ENCODE results near the gene METTL13.
"Not testable (repeated sequence)": the region's sequence is repeated elsewhere in the genome, so short reads cannot be mapped to it uniquely, and the experiment has no call there.

Gene METTL13

DNA sequence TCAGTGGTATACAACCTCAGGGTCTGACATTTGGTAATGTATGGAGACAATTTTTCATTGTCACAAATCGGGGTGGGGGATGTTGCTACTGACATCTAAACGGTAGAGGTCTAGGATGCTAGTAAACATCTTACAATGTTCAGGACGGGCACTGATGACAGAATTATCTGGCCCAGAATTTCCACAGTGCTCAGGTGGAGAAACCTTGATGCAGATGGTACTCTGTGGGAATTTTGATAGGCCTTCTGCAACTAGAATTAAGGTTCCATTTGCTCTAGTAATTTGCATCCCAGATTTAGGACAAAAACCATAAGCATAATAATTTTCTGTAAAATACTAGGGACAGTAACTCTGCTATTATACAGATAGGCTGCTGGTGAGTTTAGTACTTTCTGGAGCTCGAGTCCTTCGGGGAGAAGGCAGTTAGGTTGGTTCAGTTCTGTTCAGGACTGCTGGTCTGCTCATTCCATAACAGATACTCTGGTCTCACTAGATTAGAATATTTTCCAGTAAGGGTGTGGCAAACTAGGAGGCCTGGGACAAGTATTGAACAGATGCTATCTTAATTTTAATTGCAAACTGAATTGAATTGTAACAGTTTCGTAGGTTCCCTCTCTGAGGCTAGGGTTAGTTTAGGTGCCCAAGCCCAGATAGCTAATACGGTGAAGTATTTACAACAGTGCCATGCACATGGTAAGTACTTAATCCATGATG, 11.4 kb downstream of the METTL13 start:
- Histone ChIP-seq H3K27me3 (ENCODE audit: insufficient read depth, low read length) (no peaks in the 10 kb centered on the region), H3K36me3 (ENCODE audit: insufficient read depth, low read length) (peaks cover 100% of the 10 kb centered on the region), H3K9ac (ENCODE audit: low read depth, low read length) (no peak overlapping the region), H3K27ac (ENCODE audit: low read depth, low read length) (no peak overlapping the region), H3K4me1 (ENCODE audit: insufficient read depth, low read length) (no peaks in the 10 kb centered on the region), H3K4me3 (ENCODE audit: low read length) (no peak overlapping the region), H3K9me3 (ENCODE audit: insufficient read depth, low read depth, low read length) (no peaks in the 10 kb centered on the region)
- WGBS: 96% methylated on average over 7 of the region's 7 CpGs

DNA sequence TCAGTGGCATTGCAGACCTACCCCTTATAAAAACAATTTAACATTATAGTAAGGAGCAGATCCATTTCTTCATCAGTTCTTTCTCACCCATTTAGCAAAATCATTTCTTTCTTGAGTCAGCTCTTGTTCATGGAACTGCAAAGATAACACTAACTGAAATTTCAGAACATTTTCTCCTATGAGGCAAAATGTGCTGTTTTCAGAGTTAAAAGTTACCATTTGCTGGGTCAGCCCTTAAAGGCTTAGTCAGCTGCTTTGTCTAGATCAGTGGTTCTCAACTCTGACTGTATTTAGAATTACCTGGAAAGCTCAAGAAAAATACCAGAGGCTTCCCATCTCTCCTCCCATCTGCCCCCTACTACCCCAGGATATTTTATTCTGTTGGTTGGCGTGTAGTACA, 12.2 kb downstream of the METTL13 start:
- Histone ChIP-seq H3K36me3 (ENCODE audit: insufficient read depth, low read length) (peaks cover 96% of the 10 kb centered on the region), H3K9me3 (ENCODE audit: insufficient read depth, low read depth, low read length) (no peaks in the 10 kb centered on the region), H3K4me1 (ENCODE audit: insufficient read depth, low read length) (no peaks in the 10 kb centered on the region), H3K9ac (ENCODE audit: low read depth, low read length) (no peak overlapping the region), H3K27ac (ENCODE audit: low read depth, low read length) (no peak overlapping the region), H3K27me3 (ENCODE audit: insufficient read depth, low read length) (no peaks in the 10 kb centered on the region), H3K4me3 (ENCODE audit: low read length) (no peak overlapping the region)
- WGBS: 96% methylated on average over 1 of the region's 1 CpG

DNA sequence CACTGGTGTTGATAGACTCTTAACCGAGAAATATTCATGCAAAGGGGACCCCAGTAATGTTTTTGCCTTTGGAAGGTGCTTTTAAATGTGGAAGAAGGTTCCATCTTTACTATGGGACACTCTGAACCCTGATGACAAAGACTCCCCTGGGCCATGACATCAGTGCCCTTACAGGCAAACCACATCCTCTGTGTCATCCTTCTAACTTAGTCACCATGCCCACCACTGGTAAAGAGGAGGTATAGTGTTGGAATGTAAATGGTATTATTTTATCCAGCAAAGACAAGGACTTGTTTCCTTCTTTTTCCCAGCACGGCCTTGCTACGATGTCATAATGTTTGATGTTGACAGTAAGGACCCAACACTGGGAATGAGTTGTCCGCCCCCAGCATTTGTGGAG, 12.6 kb downstream of the METTL13 start:
- WGBS: 72% methylated on average over 4 of the region's 4 CpGs
- no peaks in the 10 kb centered on the region for H3K9me3 ChIP-seq (ENCODE audit: insufficient read depth, low read depth, low read length)
- no peak overlapping the region for H3K9ac ChIP-seq (ENCODE audit: low read depth, low read length)
- H3K36me3 ChIP-seq (ENCODE audit: insufficient read depth, low read length): peaks cover 91% of the 10 kb centered on the region
- no peaks in the 10 kb centered on the region for H3K27me3 ChIP-seq (ENCODE audit: insufficient read depth, low read length)
- no peak overlapping the region for H3K4me3 ChIP-seq (ENCODE audit: low read length)
- H3K4me1 ChIP-seq (ENCODE audit: insufficient read depth, low read length): no peaks in the 10 kb centered on the region
- H3K27ac ChIP-seq (ENCODE audit: low read depth, low read length): no peak overlapping the region

DNA sequence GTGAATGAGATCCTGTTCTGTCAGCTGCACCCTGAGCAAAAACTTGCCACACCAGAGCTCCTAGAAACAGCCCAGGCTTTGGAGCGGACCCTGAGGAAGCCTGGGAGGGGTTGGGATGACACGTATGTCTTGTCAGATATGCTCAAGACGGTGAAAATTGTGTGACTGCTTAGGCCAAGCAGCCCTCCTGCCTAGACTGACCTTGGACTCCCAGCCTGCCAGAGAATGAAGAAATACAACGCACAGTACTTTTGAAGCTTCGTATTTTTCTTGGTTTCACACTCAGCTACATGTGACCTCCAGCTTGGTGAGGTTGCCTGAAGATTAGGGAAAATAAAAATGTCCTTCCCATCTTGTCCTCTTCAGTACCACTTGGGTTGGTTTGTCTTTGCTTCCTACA, 15.1 kb downstream of the METTL13 start:
- Histone ChIP-seq H3K27me3 (ENCODE audit: insufficient read depth, low read length) (no peaks in the 10 kb centered on the region), H3K4me3 (ENCODE audit: low read length) (no peak overlapping the region), H3K4me1 (ENCODE audit: insufficient read depth, low read length) (peaks cover under 1% of the 10 kb centered on the region; the same call in 1 of the 2 replicates), H3K36me3 (ENCODE audit: insufficient read depth, low read length) (peaks cover 66% of the 10 kb centered on the region), H3K27ac (ENCODE audit: low read depth, low read length) (no peak overlapping the region), H3K9ac (ENCODE audit: low read depth, low read length) (no peak overlapping the region), H3K9me3 (ENCODE audit: insufficient read depth, low read depth, low read length) (no peaks in the 10 kb centered on the region)
- 95% methylated on average over 5 of the region's 5 CpGs for WGBS

DNA sequence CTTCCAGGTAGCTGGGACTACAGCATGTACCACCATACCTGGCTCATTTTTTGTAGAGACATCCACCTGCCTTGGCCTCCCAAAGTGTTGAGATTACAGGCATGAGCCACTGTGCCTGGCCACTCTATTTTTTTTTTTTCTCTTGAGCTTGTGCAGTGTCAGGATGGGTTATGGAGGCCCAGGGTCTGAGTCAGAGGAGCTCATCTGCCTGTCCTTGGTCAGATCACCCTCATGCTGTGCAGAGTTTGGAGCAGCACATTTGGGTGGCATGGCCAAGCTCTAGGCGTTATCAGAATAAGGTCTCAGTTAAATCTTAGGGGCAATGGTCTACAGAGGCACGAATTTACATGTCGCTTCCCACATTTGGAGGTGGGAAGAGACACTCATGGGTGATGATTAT, 16.9 kb downstream of the METTL13 start:
- no peaks in the 10 kb centered on the region for H3K27me3 ChIP-seq (ENCODE audit: insufficient read depth, low read length)
- H3K4me3 ChIP-seq (ENCODE audit: low read length): no peak overlapping the region
- 91% methylated on average over 3 of the region's 3 CpGs for WGBS
- H3K36me3 ChIP-seq (ENCODE audit: insufficient read depth, low read length): peaks cover 49% of the 10 kb centered on the region
- H3K4me1 ChIP-seq (ENCODE audit: insufficient read depth, low read length): peaks cover 11% of the 10 kb centered on the region; the same call in 1 of the 2 replicates
- H3K27ac ChIP-seq (ENCODE audit: low read depth, low read length): no peak overlapping the region
- no peaks in the 10 kb centered on the region for H3K9me3 ChIP-seq (ENCODE audit: insufficient read depth, low read depth, low read length)
- H3K9ac ChIP-seq (ENCODE audit: low read depth, low read length): no peak overlapping the region

DNA sequence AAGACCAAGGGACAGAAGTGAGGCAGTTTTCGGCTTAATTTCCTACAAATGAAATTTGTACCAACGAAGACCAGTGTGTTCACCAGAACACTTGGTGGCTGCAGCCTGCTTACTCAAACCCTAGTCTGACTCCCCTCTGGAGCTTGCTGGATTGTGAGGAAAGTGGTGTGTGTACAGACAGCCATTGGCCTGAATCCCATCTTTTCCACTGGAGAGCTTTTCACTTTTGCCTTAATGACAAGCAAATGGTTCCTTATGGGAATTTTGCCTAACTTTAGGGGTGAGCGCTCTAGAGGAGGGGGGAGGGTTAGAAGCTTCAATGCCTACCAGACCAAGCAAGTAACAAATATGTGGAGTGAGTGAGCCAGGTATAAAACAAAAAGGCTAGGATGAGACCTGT, 17.3 kb downstream of the METTL13 start:
- no peak overlapping the region for H3K9ac ChIP-seq (ENCODE audit: low read depth, low read length)
- no peaks in the 10 kb centered on the region for H3K9me3 ChIP-seq (ENCODE audit: insufficient read depth, low read depth, low read length)
- H3K4me1 ChIP-seq (ENCODE audit: insufficient read depth, low read length): peaks cover 11% of the 10 kb centered on the region; the same call in 1 of the 2 replicates
- peaks cover 44% of the 10 kb centered on the region for H3K36me3 ChIP-seq (ENCODE audit: insufficient read depth, low read length)
- no peak overlapping the region for H3K4me3 ChIP-seq (ENCODE audit: low read length)
- no peak overlapping the region for H3K27ac ChIP-seq (ENCODE audit: low read depth, low read length)
- WGBS: 96% methylated on average over 3 of the region's 3 CpGs
- H3K27me3 ChIP-seq (ENCODE audit: insufficient read depth, low read length): no peaks in the 10 kb centered on the region

DNA sequence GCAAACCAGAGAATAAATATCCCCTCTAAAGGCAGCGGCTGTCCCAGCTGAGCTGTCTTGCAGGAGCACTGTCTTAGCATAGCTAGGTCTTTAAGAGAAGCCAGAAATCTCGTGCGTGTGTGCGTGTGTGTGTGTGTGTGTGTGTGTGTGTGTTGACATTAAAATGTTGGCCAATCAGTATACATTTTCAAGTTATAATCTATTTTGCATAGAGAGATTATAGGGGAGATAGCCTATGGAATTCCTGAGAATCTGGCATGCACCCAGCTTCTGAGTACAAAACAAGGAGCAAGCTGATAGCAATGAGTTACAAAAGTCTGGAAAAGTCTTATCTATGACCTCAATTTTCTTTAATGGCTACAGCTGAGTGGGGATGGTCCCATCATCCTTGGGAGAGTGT, 17.7 kb downstream of the METTL13 start:
- 69% methylated on average over 4 of the region's 4 CpGs for WGBS
- Histone ChIP-seq H3K36me3 (ENCODE audit: insufficient read depth, low read length) (peaks cover 40% of the 10 kb centered on the region), H3K27me3 (ENCODE audit: insufficient read depth, low read length) (no peaks in the 10 kb centered on the region), H3K27ac (ENCODE audit: low read depth, low read length) (no peak overlapping the region), H3K9ac (ENCODE audit: low read depth, low read length) (no peak overlapping the region), H3K4me1 (ENCODE audit: insufficient read depth, low read length) (peaks cover 11% of the 10 kb centered on the region; the same call in 1 of the 2 replicates), H3K4me3 (ENCODE audit: low read length) (no peak overlapping the region), H3K9me3 (ENCODE audit: insufficient read depth, low read depth, low read length) (no peaks in the 10 kb centered on the region)

DNA sequence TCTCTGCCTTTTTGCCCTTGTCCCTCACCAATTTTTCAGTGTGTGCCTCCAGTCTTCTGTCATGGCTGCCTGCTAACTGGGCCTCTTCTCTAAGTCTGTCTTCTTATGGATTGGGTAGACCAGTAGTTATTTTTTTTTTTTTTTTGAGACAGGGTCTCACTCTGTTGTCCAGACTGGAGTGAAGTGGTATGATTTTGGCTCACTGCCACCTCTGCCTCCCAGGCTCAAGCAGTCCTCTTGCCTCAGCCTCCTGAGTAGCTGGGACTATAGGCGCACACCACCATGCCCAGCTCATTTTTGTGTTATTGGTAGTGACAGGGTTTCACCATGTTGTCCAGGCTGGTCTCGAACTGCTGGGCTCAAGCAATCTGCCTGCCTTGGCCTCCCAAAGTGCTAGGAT, 18.2 kb downstream of the METTL13 start:
- not testable (repeated sequence) for H3K9me3 ChIP-seq (ENCODE audit: insufficient read depth, low read depth, low read length); H3K4me3 ChIP-seq (ENCODE audit: low read length); H3K27ac ChIP-seq (ENCODE audit: low read depth, low read length); H3K27me3 ChIP-seq (ENCODE audit: insufficient read depth, low read length); H3K9ac ChIP-seq (ENCODE audit: low read depth, low read length)
- Histone ChIP-seq H3K36me3 (ENCODE audit: insufficient read depth, low read length) (peaks cover 35% of the 10 kb centered on the region), H3K4me1 (ENCODE audit: insufficient read depth, low read length) (peaks cover 11% of the 10 kb centered on the region; the same call in 1 of the 2 replicates)
- WGBS: 89% methylated on average over 2 of the region's 2 CpGs

DNA sequence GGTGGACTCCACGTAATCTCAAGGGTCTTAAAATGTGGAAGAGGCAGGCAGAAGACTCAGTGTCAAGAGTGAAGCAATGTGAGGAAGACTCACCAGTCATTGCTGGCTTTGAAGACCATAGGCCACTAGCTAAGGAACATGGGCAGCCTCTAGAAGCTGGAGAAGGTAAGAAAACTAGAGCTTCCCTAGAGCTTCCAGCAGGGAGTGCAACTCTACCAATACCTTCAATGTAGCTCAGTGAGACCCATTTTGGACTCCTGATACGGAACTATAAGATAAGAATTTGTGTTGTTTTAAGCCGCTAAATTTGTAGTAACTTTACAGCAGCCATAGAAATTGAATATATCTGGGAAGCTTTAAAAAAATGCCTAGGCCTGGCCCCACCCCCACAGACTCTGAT, 18.9 kb downstream of the METTL13 start:
- H3K4me1 ChIP-seq (ENCODE audit: insufficient read depth, low read length): peaks cover 11% of the 10 kb centered on the region; the same call in 1 of the 2 replicates
- peaks cover 29% of the 10 kb centered on the region for H3K36me3 ChIP-seq (ENCODE audit: insufficient read depth, low read length)
- no peak overlapping the region for H3K27ac ChIP-seq (ENCODE audit: low read depth, low read length)
- H3K27me3 ChIP-seq (ENCODE audit: insufficient read depth, low read length): no peaks in the 10 kb centered on the region
- no peak overlapping the region for H3K4me3 ChIP-seq (ENCODE audit: low read length)
- no peaks in the 10 kb centered on the region for H3K9me3 ChIP-seq (ENCODE audit: insufficient read depth, low read depth, low read length)
- WGBS: 97% methylated on average over 3 of the region's 3 CpGs
- H3K9ac ChIP-seq (ENCODE audit: low read depth, low read length): no peak overlapping the region

DNA sequence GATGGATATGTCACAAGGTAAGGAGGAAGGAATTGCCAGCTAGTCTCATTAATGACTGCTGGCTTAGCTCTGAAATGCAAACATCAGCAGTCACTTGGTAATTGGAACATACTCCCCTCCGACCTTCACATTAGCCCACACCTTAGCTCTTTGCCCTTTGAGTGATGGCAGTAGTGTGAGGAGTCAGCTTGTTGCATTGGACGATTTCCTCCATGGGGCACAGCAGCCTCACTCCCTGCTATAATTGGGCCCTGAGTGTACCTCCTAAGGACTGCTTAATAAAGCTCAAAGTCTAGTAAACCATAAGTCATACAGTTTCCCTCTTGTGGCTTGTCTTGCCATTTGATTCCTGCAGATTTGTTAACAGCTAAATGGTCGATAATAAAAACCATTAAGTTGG, 19.4 kb downstream of the METTL13 start:
- no peak overlapping the region for H3K4me3 ChIP-seq (ENCODE audit: low read length)
- WGBS: 88% methylated on average over 1 of the region's 3 CpGs
- no peaks in the 10 kb centered on the region for H3K9me3 ChIP-seq (ENCODE audit: insufficient read depth, low read depth, low read length)

DNA sequence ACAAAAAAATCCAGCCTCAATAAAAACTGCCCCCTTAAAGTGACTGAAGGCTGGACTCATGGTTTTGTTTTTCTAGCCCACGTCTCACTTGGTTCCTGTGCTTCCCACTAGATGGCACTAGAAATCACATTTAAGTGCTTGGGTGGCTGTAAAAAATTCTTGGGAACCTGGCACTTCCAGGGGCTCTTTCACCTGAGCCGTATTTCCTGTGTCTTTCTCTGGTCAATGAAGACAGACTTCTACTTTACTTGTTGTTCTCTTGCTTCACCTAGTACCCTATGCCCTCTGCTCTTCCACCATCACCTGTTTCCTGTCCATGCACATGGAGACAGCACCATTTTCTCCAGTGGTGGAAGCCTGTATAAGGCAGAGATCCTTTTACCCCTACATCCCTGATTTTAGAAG, 20.0 kb downstream of the METTL13 start:
- Histone ChIP-seq H3K27ac (ENCODE audit: low read depth, low read length) (no peak overlapping the region), H3K9me3 (ENCODE audit: insufficient read depth, low read depth, low read length) (no peaks in the 10 kb centered on the region), H3K9ac (ENCODE audit: low read depth, low read length) (no peak overlapping the region), H3K4me1 (ENCODE audit: insufficient read depth, low read length) (peaks cover 11% of the 10 kb centered on the region; the same call in 1 of the 2 replicates), H3K4me3 (ENCODE audit: low read length) (no peak overlapping the region), H3K36me3 (ENCODE audit: insufficient read depth, low read length) (peaks cover 17% of the 10 kb centered on the region), H3K27me3 (ENCODE audit: insufficient read depth, low read length) (no peaks in the 10 kb centered on the region)
- 12% methylated on average over 2 of the region's 2 CpGs for WGBS

More for the DNA sequence above, 19.4 kb downstream of the METTL13 start:
- no peak overlapping the region for H3K27ac ChIP-seq (ENCODE audit: low read depth, low read length)
- no peak overlapping the region for H3K9ac ChIP-seq (ENCODE audit: low read depth, low read length)
- peaks cover 11% of the 10 kb centered on the region; the same call in 1 of the 2 replicates for H3K4me1 ChIP-seq (ENCODE audit: insufficient read depth, low read length)
- peaks cover 24% of the 10 kb centered on the region for H3K36me3 ChIP-seq (ENCODE audit: insufficient read depth, low read length)
- no peaks in the 10 kb centered on the region for H3K27me3 ChIP-seq (ENCODE audit: insufficient read depth, low read length)

All from HUES64 (cell line).